ENCODE measurements around the gene NANOS2. TPM values are rescaled to one million over a fixed set of nuclear protein-coding genes. Genes with fewer than 3 reads are reported as not detected.

Gene NANOS2
- polyA plus RNA-seq, 3 donors, result not detected

DNA sequence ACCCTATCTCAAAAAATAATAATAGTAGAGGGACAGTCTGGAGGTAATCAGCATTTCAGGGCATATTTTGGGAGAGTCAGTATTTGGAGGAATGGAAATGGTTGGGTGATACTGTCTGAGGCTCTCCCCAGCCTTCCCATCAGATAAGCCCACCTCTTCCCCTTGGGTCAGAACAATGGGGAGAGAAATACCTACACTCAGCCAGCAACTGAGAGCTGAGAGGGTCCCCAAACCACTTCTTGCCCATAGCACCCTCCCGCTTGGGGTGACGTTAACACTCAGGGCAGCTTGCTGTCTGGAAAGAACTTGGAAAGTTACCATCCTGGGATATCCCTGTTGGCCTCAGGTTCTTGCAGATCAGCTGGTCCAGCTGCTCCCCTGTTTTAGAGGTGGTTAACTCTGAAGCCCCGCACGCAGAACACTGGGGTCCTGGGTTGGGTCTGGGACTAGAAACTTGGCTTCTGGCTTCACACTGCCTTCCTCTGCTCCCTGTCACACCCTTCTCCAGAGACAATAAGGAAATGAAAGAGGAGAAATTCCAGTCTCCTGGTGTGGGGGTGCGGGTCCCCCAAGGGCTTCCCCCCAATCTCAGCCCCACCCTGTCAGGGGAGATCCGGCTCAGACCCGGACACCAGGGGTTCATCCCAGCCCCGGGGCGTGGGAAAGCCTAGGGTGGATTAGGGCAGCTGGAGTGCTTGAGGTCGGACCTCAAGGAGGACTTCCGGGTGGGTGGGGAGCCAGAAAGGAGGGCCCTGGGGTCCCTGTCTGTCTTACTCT, 48.0 kb downstream of the NANOS2 start:
- Histone ChIP-seq H3K9ac (ENCODE audit: insufficient read depth, low read length, poor library complexity, severe bottlenecking) (no peak overlapping the region), H3K4me3 (replicated peaks in 1 of 3; ENCODE audit: low read depth in 2 of 3, low read length in 3 of 3) (no peak overlapping the region), H3K4me2 (replicated peaks; ENCODE audit: extremely low read depth, low read length, poor library complexity, severe bottlenecking) (no peak overlapping the region), H3K79me2 (ENCODE audit: insufficient read depth, low read length) (peaks cover 12% of the 10 kb centered on the region), H4K20me1 (ENCODE audit: insufficient read depth, low read length) (peaks cover 4% of the 10 kb centered on the region), H2AFZ (ENCODE audit: insufficient read depth, low read depth, low read length, poor library complexity, severe bottlenecking) (no peak overlapping the region), H3K27ac (ENCODE audit: low read depth in 1 of 2, low read length in 2 of 2) (no peak overlapping the region), H3K27me3 (ENCODE audit: control insufficient read depth in 2 of 2, insufficient read depth in 2 of 2, low read length in 2 of 2) (peaks cover 21 to 38% of the 10 kb centered on the region in 2 donors), H3K9me3 (replicated peaks in 1 of 2; ENCODE audit: control insufficient read depth in 1 of 2, insufficient read depth in 1 of 2, low read length in 2 of 2) (peaks cover 0 to 8% of the 10 kb centered on the region in 2 donors), H3K36me3 (replicated peaks in 1 of 2; ENCODE audit: control insufficient read depth in 1 of 2, insufficient read depth in 2 of 2, low read length in 2 of 2) (no peaks in the 10 kb centered on the region), H3K4me1 (ENCODE audit: control insufficient read depth in 1 of 2, insufficient read depth in 2 of 2, low read length in 2 of 2) (peaks cover 18 to 26% of the 10 kb centered on the region in 2 donors)
- Mint-ChIP-seq H3K27me3 (ENCODE audit: low read depth in 3 of 3) (peaks cover 40 to 60% (median 49%) of the 10 kb centered on the region in 3 donors), H3K27ac (peak overlapping the region in 1 of 7 donors; percentile 45), H3K4me3 (peak overlapping the region in 1 of 2 donors; percentile 47), H3K4me1 (peaks cover 24% of the 10 kb centered on the region), H3K9me3 (peaks cover 0 to 20% (median 10%) of the 10 kb centered on the region in 7 donors), H3K36me3 (peaks cover 8 to 10% of the 10 kb centered on the region in 2 donors)
- 100% methylated on average over 2 of the region's 11 CpGs for WGBS (ENCODE audit: insufficient coverage)
- TF ChIP-seq, protein P1, sequence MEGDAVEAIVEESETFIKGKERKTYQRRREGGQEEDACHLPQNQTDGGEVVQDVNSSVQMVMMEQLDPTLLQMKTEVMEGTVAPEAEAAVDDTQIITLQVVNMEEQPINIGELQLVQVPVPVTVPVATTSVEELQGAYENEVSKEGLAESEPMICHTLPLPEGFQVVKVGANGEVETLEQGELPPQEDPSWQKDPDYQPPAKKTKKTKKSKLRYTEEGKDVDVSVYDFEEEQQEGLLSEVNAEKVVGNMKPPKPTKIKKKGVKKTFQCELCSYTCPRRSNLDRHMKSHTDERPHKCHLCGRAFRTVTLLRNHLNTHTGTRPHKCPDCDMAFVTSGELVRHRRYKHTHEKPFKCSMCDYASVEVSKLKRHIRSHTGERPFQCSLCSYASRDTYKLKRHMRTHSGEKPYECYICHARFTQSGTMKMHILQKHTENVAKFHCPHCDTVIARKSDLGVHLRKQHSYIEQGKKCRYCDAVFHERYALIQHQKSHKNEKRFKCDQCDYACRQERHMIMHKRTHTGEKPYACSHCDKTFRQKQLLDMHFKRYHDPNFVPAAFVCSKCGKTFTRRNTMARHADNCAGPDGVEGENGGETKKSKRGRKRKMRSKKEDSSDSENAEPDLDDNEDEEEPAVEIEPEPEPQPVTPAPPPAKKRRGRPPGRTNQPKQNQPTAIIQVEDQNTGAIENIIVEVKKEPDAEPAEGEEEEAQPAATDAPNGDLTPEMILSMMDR (IDR thresholded peaks at IDR 0.05), result no peak
- no peak for DNase-seq
- intact Hi-C loops (cut with micrococcal nuclease), result loop anchor here (10.0 kb wide), 3 partner anchors 58 to 988 kb away; partner anchors contain the start of genes AP2S1 (in 1 of the 2), FBXO46 (in 1 of the 2) and MEIOSIN (in 1 of the 2)

GRCh38 chr19:45865269-45865948, 49.2 kb downstream of the NANOS2 start:
- Histone ChIP-seq H3K9ac (ENCODE audit: insufficient read depth, low read length, poor library complexity, severe bottlenecking) (no peak overlapping the region), H3K4me1 (ENCODE audit: control insufficient read depth in 1 of 2, insufficient read depth in 2 of 2, low read length in 2 of 2) (peaks cover 27 to 37% of the 10 kb centered on the region in 2 donors), H3K27ac (ENCODE audit: low read depth in 1 of 2, low read length in 2 of 2) (no peak overlapping the region), H3K27me3 (ENCODE audit: control insufficient read depth in 2 of 2, insufficient read depth in 2 of 2, low read length in 2 of 2) (peaks cover 21 to 38% of the 10 kb centered on the region in 2 donors), H3K9me3 (replicated peaks in 1 of 2; ENCODE audit: control insufficient read depth in 1 of 2, insufficient read depth in 1 of 2, low read length in 2 of 2) (peaks cover 0 to 8% of the 10 kb centered on the region in 2 donors), H4K20me1 (ENCODE audit: insufficient read depth, low read length) (peaks cover 12% of the 10 kb centered on the region), H3K4me3 (replicated peaks in 1 of 3; ENCODE audit: low read depth in 2 of 3, low read length in 3 of 3) (no peak overlapping the region), H3K4me2 (replicated peaks; ENCODE audit: extremely low read depth, low read length, poor library complexity, severe bottlenecking) (no peak overlapping the region), H3K36me3 (replicated peaks in 1 of 2; ENCODE audit: control insufficient read depth in 1 of 2, insufficient read depth in 2 of 2, low read length in 2 of 2) (no peaks in the 10 kb centered on the region), H2AFZ (ENCODE audit: insufficient read depth, low read depth, low read length, poor library complexity, severe bottlenecking) (no peak overlapping the region), H3K79me2 (ENCODE audit: insufficient read depth, low read length) (peaks cover 23% of the 10 kb centered on the region)
- Mint-ChIP-seq H3K9me3 (peaks cover 0 to 20% (median 10%) of the 10 kb centered on the region in 7 donors), H3K36me3 (peaks cover 9 to 10% of the 10 kb centered on the region in 2 donors), H3K27ac (no peak overlapping the region), H3K4me1 (peaks cover 30% of the 10 kb centered on the region), H3K27me3 (ENCODE audit: low read depth in 3 of 3) (peaks cover 37 to 56% (median 50%) of the 10 kb centered on the region in 3 donors), H3K4me3 (peak overlapping the region in 1 of 2 donors; percentile 87)
- 86% methylated on average over 4 of the region's 9 CpGs for WGBS (ENCODE audit: insufficient coverage)
- DNase-seq, result no peak
- TF ChIP-seq, protein P1 (IDR thresholded peaks at IDR 0.05), result no peak
- intact Hi-C loops (cut with micrococcal nuclease), result loop anchor here (10.0 kb wide), 3 partner anchors 59 to 989 kb away; partner anchors contain the start of genes AP2S1 (in 1 of the 2), FBXO46 (in 1 of the 2) and MEIOSIN (in 1 of the 2)
